GM18526 (cell line): Measurements from ENCODE around the gene ADAMTS2.

Source experiments
- POLR2A ChIP-seq: IDR thresholded peaks from 3 replicates; pipeline ENCODE4 v1.6.1; 2011; ENCODE audit not compliant: insufficient read length; ENCODE audit errors: extremely low read depth

Gene ADAMTS2

GRCh38 chr5:179345433-179346321, at the start of gene ADAMTS2:
ADAMTS2 (minus strand) TSS chr5:179345461; CDS start chr5:179345328, 133 bp downstream.
- TF ChIP-seq POLR2A, result no peak

- no peak for TF ChIP-seq POLR2A
Observed at GRCh38 chr5:179393078-179393477, 47.8 kb upstream of the ADAMTS2 start.

GRCh38 chr5:179387151-179388110, 42.2 kb upstream of the ADAMTS2 start:
- no peak for TF ChIP-seq POLR2A

- TF ChIP-seq POLR2A, result no peak
Observed at GRCh38 chr5:179385914-179386313, 40.7 kb upstream of the ADAMTS2 start.

GRCh38 chr5:179382486-179382885, 37.2 kb upstream of the ADAMTS2 start:
- no peak for TF ChIP-seq POLR2A

GRCh38 chr5:179381691-179382090, 36.4 kb upstream of the ADAMTS2 start:
- no peak for TF ChIP-seq POLR2A

GRCh38 chr5:179380211-179381035, 35.2 kb upstream of the ADAMTS2 start:
- no peak for TF ChIP-seq POLR2A

GRCh38 chr5:179379321-179379890, 34.1 kb upstream of the ADAMTS2 start:
- TF ChIP-seq POLR2A, result no peak

- TF ChIP-seq POLR2A, result no peak
Observed at GRCh38 chr5:179378441-179379271, 33.4 kb upstream of the ADAMTS2 start.

- TF ChIP-seq POLR2A, result no peak
Observed at GRCh38 chr5:179378116-179378440, 32.8 kb upstream of the ADAMTS2 start.

GRCh38 chr5:179377421-179378115, 32.3 kb upstream of the ADAMTS2 start:
- TF ChIP-seq POLR2A, result no peak

GRCh38 chr5:179376701-179377420, 31.6 kb upstream of the ADAMTS2 start:
- no peak for TF ChIP-seq POLR2A
